ENCODE results near the gene KCNQ1. TPM values are rescaled to one million over a fixed set of nuclear protein-coding genes. Genes with fewer than 3 reads are reported as not detected.

The KCNQ1 gene
- total RNA-seq, 2 donors from 2014 or later: 38.9 to 46.1 TPM

DNA sequence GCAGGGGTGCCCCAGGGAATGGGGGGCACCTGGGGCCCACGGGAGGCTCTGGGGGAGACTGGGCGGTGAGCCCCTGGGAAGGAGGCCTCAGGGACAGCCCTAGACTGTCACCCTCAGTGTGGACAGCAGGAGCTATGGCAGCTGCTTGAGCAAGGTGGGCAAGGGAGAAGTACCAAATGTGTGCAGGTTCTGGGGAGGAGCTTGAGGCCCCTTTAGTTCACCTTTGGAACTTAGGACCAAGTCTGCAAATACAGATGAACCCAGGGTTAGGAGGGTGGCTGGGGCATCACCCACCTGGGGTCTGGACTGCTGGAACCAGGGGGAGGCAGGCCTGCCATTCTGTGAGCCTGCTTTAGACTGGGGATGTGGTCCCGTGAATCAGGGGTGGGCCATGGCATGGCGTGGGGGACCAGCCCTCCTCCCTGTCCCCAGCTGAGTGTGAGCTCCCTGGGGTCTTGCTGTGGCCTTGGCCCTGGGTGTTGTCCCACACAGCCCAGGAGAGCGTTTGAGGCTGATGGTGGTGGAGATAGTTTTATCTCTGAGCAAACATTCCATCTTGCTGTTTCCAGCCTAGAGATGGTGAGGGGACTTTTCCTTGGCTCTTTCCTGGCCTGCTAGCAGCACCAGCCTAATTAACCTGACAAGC lies 122.3 kb downstream of the KCNQ1 start:
- ATAC-seq (no peak), DNase-seq (peak in 2 of 4 donors; percentile 1 to 7)
- no peak for TF ChIP-seq POLR2A (IDR thresholded peaks at IDR 0.05)
- TF ChIP-seq, protein P1, sequence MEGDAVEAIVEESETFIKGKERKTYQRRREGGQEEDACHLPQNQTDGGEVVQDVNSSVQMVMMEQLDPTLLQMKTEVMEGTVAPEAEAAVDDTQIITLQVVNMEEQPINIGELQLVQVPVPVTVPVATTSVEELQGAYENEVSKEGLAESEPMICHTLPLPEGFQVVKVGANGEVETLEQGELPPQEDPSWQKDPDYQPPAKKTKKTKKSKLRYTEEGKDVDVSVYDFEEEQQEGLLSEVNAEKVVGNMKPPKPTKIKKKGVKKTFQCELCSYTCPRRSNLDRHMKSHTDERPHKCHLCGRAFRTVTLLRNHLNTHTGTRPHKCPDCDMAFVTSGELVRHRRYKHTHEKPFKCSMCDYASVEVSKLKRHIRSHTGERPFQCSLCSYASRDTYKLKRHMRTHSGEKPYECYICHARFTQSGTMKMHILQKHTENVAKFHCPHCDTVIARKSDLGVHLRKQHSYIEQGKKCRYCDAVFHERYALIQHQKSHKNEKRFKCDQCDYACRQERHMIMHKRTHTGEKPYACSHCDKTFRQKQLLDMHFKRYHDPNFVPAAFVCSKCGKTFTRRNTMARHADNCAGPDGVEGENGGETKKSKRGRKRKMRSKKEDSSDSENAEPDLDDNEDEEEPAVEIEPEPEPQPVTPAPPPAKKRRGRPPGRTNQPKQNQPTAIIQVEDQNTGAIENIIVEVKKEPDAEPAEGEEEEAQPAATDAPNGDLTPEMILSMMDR (IDR thresholded peaks at IDR 0.05): no peak
- Histone ChIP-seq H3K27ac (no peak overlapping the region), H3K4me3 (no peak overlapping the region), H3K9me3 (no peaks in the 10 kb centered on the region), H3K36me3 (replicated peaks in 1 of 2; ENCODE audit: insufficient read depth in 1 of 2, low read depth in 2 of 2) (no peaks in the 10 kb centered on the region), H3K4me1 (no peaks in the 10 kb centered on the region), H3K27me3 (no peaks in the 10 kb centered on the region)
- 81 to 95% methylated on average over 2 to 4 of the region's 5 CpGs for WGBS, 2 donors
- intact Hi-C loops (cut with DNase I): no loop called here

DNA sequence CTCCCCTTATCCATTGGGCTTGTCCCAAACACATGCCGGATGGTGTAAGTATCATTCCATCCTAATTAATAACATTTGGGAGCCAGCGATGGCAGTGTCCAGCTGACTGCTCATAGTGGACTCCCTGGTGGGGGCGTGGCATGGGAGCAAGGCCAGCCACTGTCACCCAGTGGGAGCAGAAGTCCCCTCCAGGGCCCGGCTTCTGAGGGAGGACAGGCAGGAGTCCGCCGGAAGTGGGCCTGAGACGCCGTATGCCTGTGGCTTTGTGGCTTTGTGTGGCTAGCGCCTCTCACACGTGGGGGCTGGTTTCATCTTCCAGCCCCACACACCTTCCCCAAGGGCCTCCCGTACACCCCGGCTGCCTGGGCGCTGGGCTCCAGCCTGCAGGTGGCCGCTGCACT lies 124.5 kb downstream of the KCNQ1 start:
- Histone ChIP-seq H3K9me3 (no peaks in the 10 kb centered on the region), H3K4me3 (no peak overlapping the region), H3K36me3 (replicated peaks in 1 of 2; ENCODE audit: insufficient read depth in 1 of 2, low read depth in 2 of 2) (peaks cover 0 to 2% of the 10 kb centered on the region in 2 donors), H3K4me1 (no peaks in the 10 kb centered on the region), H3K27me3 (no peaks in the 10 kb centered on the region), H3K27ac (no peak overlapping the region)
- intact Hi-C loops (cut with DNase I): no loop called here
- WGBS, 2 donors: 90 to 93% methylated on average over 5 to 14 of the region's 14 CpGs
- TF ChIP-seq, protein P1 (IDR thresholded peaks at IDR 0.05): no peak
- TF ChIP-seq POLR2A (IDR thresholded peaks at IDR 0.05): no peak
- ATAC-seq (no peak), DNase-seq (no peak)

DNA sequence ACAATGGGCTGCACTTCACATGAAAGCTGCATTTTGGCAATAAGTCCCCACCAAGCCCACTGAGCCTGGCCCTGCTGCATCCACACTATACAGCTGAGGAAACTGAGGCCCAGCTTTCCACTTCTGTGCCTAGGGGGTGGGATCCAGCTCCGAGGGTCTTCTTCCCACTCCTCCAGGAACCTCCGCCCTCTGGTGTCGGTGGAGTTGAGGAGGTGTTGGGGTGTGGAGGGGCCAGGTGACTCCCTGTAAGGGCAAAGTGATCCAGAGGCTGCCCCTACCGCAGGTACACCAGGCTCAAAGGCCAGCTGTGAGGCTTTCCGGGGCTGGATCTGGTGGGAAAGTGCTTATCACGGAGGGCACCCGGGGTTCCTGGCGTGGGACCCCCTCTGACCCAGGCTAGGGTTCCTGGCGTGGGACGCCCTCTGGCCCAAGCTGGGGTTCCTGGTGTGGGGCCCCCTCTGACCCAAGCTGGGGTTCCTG lies 125.0 kb downstream of the KCNQ1 start:
- Histone ChIP-seq H3K9me3 (no peaks in the 10 kb centered on the region), H3K4me1 (no peaks in the 10 kb centered on the region), H3K27me3 (no peaks in the 10 kb centered on the region), H3K4me3 (no peak overlapping the region), H3K27ac (no peak overlapping the region), H3K36me3 (replicated peaks in 1 of 2; ENCODE audit: insufficient read depth in 1 of 2, low read depth in 2 of 2) (peaks cover 0 to 2% of the 10 kb centered on the region in 2 donors)
- intact Hi-C loops (cut with DNase I): no loop called here
- ATAC-seq: no peak
- 87 to 97% methylated on average over 5 to 10 of the region's 10 CpGs for WGBS, 2 donors
- TF ChIP-seq, protein P1 (IDR thresholded peaks at IDR 0.05): no peak
- no peak for TF ChIP-seq POLR2A (IDR thresholded peaks at IDR 0.05)
- peak in 1 of 4 donors; percentile 5 for DNase-seq

DNA sequence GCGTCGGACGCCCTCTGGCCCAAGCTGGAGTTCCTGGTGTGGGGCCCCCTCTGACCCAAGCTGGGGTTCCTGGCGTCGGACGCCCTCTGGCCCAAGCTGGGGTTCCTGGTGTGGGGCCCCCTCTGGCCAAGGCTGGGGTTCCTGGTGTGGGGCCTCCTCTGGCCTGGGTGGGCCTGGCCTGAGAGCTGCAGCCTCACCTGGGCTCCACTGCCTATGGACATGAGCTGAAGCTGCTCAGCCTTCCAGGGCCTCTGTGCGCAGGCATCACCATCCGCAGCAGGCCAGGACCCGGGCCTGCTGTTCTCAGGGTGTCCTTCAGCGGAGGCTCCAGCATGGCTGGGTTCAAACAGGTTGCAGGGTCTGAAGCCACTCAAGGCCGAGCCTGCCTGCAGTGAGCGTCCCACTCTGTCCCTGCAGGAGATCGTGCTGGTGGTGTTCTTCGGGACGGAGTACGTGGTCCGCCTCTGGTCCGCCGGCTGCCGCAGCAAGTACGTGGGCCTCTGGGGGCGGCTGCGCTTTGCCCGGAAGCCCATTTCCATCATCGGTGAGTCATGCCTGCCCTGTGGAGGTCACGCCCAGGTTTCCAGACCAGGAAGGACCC lies 125.5 kb downstream of the KCNQ1 start:
- Histone ChIP-seq H3K4me3 (no peak overlapping the region), H3K4me1 (no peaks in the 10 kb centered on the region), H3K27ac (no peak overlapping the region), H3K27me3 (no peaks in the 10 kb centered on the region), H3K36me3 (replicated peaks in 1 of 2; ENCODE audit: insufficient read depth in 1 of 2, low read depth in 2 of 2) (peaks cover 0 to 2% of the 10 kb centered on the region in 2 donors), H3K9me3 (no peaks in the 10 kb centered on the region)
- TF ChIP-seq, protein P1 (IDR thresholded peaks at IDR 0.05): no peak
- no peak for TF ChIP-seq POLR2A (IDR thresholded peaks at IDR 0.05)
- peak in 1 of 4 donors; percentile 9 for DNase-seq
- no peak for ATAC-seq
- WGBS, 2 donors: 93% methylated on average over 24 of the region's 26 CpGs; no CpG with 5 or more reads in 1 of the 2 donors
- intact Hi-C loops (cut with DNase I): no loop called here

All from body of pancreas (tissue), 4 donors.